ENCODE measurements around the gene TMEM132E. TPM values are rescaled to one million over a fixed set of nuclear protein-coding genes. Genes with fewer than 3 reads are reported as not detected.

The TMEM132E gene
- total RNA-seq, 6 experiments from 2014 or later: not detected

GRCh38 chr17:34579979-34580684, 750 bp downstream of the TMEM132E start:
- Mint-ChIP-seq H3K4me3 (no peak overlapping the region), H3K9me3 (no peaks in the 10 kb centered on the region), H3K36me3 (ENCODE audit: low read depth) (no peaks in the 10 kb centered on the region), H3K27ac (no peak overlapping the region), H3K4me1 (ENCODE audit: low read depth) (no peaks in the 10 kb centered on the region), H3K27me3 (ENCODE audit: insufficient read depth) (peaks cover 49% of the 10 kb centered on the region)
- TF ChIP-seq, protein P1, sequence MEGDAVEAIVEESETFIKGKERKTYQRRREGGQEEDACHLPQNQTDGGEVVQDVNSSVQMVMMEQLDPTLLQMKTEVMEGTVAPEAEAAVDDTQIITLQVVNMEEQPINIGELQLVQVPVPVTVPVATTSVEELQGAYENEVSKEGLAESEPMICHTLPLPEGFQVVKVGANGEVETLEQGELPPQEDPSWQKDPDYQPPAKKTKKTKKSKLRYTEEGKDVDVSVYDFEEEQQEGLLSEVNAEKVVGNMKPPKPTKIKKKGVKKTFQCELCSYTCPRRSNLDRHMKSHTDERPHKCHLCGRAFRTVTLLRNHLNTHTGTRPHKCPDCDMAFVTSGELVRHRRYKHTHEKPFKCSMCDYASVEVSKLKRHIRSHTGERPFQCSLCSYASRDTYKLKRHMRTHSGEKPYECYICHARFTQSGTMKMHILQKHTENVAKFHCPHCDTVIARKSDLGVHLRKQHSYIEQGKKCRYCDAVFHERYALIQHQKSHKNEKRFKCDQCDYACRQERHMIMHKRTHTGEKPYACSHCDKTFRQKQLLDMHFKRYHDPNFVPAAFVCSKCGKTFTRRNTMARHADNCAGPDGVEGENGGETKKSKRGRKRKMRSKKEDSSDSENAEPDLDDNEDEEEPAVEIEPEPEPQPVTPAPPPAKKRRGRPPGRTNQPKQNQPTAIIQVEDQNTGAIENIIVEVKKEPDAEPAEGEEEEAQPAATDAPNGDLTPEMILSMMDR (IDR thresholded peaks at IDR 0.05): no peak
- DNase-seq: no peak

GRCh38 chr17:34580685-34581445, 1.5 kb downstream of the TMEM132E start:
- DNase-seq: no peak

GRCh38 chr17:34581446-34582184, 2.2 kb downstream of the TMEM132E start:
- TF ChIP-seq, protein P1 (IDR thresholded peaks at IDR 0.05): no peak
- Mint-ChIP-seq H3K4me3 (no peak overlapping the region), H3K27me3 (ENCODE audit: insufficient read depth) (peaks cover 51% of the 10 kb centered on the region), H3K4me1 (ENCODE audit: low read depth) (no peaks in the 10 kb centered on the region), H3K9me3 (no peaks in the 10 kb centered on the region), H3K36me3 (ENCODE audit: low read depth) (no peaks in the 10 kb centered on the region), H3K27ac (no peak overlapping the region)
- DNase-seq: no peak

More at GRCh38 chr17:34580685-34581445, 1.5 kb downstream of the TMEM132E start:
- no peaks in the 10 kb centered on the region for H3K4me1 Mint-ChIP-seq (ENCODE audit: low read depth)
- no peak overlapping the region for H3K27ac Mint-ChIP-seq
- peaks cover 50% of the 10 kb centered on the region for H3K27me3 Mint-ChIP-seq (ENCODE audit: insufficient read depth)
- no peak overlapping the region for H3K4me3 Mint-ChIP-seq
- no peaks in the 10 kb centered on the region for H3K9me3 Mint-ChIP-seq
- no peaks in the 10 kb centered on the region for H3K36me3 Mint-ChIP-seq (ENCODE audit: low read depth)
- TF ChIP-seq, protein P1 (IDR thresholded peaks at IDR 0.05): no peak

DNA sequence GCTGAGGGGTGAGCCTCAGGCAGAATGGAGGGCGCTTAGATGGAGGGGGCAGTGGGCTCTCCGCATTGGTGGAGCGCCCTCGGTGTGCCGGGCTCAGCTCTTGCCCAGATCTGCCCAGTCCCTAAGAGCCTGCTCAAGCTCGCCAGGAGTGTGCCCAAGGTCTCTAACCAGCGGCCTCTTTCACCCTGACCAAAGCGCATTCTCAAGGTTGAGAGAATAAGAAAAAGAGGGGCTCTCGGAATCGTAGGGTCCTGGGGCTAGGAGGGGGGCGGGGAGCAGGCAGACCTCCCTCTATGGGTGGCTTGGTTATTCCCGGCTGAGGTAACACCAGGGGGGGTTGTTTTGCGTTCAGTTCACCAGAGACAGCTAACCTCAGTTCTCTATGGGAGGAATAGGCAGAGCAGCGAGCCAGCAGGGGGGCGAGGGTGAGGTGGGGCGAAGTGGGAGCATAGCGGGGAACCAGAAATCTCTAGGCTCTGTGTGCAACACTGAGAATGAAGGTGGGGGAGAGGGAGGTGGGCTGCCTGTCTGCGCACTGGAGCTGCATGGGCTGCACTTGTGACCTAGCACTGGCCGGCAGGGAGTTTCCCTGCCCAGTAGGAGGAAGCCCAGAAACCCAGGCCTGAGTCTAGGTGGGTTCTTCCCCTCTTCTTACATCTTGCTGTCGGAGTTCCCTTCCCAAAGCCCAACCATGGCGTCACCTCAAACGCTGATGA, 3.0 kb downstream of the TMEM132E start:
- TF ChIP-seq, protein P1 (IDR thresholded peaks at IDR 0.05): no peak
- H3K36me3 Mint-ChIP-seq (ENCODE audit: low read depth): no peaks in the 10 kb centered on the region
- no peak overlapping the region for H3K27ac Mint-ChIP-seq
- H3K4me3 Mint-ChIP-seq: no peak overlapping the region
- no peaks in the 10 kb centered on the region for H3K9me3 Mint-ChIP-seq
- H3K27me3 Mint-ChIP-seq (ENCODE audit: insufficient read depth): peaks cover 49% of the 10 kb centered on the region
- H3K4me1 Mint-ChIP-seq (ENCODE audit: low read depth): no peaks in the 10 kb centered on the region
- no peak for DNase-seq

DNA sequence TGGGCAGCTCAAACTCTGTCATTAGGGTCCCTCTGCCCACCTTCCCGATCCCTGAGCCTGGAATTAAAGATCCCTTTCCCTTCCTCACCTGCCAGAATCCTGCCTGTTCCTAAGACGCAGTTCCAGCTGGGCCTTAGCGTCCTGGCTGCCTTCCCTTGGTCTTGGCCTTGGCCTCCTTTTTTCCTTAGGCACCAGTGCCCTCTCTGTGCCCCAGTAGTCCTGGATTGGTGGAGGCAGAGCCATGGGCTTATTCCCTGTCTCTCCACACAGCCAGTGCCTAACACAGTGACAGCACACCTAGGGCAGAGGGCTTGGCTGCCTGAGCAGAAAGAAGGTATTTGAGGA, 3.5 kb downstream of the TMEM132E start:
- peaks cover 49% of the 10 kb centered on the region for H3K27me3 Mint-ChIP-seq (ENCODE audit: insufficient read depth)
- no peaks in the 10 kb centered on the region for H3K4me1 Mint-ChIP-seq (ENCODE audit: low read depth)
- H3K4me3 Mint-ChIP-seq: no peak overlapping the region
- DNase-seq: no peak
- TF ChIP-seq, protein P1 (IDR thresholded peaks at IDR 0.05): no peak
- H3K9me3 Mint-ChIP-seq: no peaks in the 10 kb centered on the region
- H3K36me3 Mint-ChIP-seq (ENCODE audit: low read depth): no peaks in the 10 kb centered on the region
- no peak overlapping the region for H3K27ac Mint-ChIP-seq
